GM12878 (cell line): Measurements from ENCODE around the gene GALNT18. TPM values are rescaled to one million over a fixed set of nuclear protein-coding genes. Genes with fewer than 3 reads are reported as not detected.

Experiments
- ATAC-seq: fragments of 200-7000 bp; cut with Tn5 transposase; 3 replicates; pipeline ENCODE4 v1.9.1; 2020; ENCODE audit warnings: mild to moderate bottlenecking, moderate library complexity
- BruUV-seq: library from RNA; stranded (reverse); fragments of 400-500 nt; replicated peaks from 2 replicates; lab custom pipeline; 2021; lab: Mats Ljungman, UMichigan
- CTCF ChIA-PET: fragments of 300-600 bp; sonication (Branson Sonifier 250); formaldehyde crosslinking; extraction: SDS; loops from one replicate; lab custom pipeline; 2021; ENCODE audit warnings: inconsistent platforms; lab: Yijun Ruan, JAX
- POLR2A ChIA-PET: fragments of 350-600 bp; formaldehyde crosslinking; extraction: SDS; loops from one replicate; lab custom pipeline; 2021; ENCODE audit warnings: inconsistent platforms; lab: Charles Lee
- RAD21 ChIA-PET: fragments of 300-600 bp; sonication (Branson Sonifier 250); formaldehyde crosslinking; loops from one replicate; lab custom pipeline; 2023; ENCODE audit warnings: antibody characterized with exemption; ENCODE audit not compliant: unreplicated experiment; lab: Charles Lee
- SMC1A ChIA-PET: fragments of 300-600 bp; sonication (Branson Sonifier 250); formaldehyde crosslinking; loops from one replicate; lab custom pipeline; 2023; ENCODE audit not compliant: unreplicated experiment, uncharacterized antibody; lab: Charles Lee
- DNase-seq: peaks from one replicate; pipeline ENCODE4 v3.0.0-alpha.2; 2011; ENCODE audit warnings: low read depth, low spot score
- FAIRE-seq: peaks from 3 replicates; lab custom pipeline; 2011; peaks lifted over from hg19 to GRCh38; lab: Jason Lieb, UNC
- H2AFZ ChIP-seq: 2 replicates; pipeline ENCODE4 v1.6.0; 2011; ENCODE audit warnings: low read depth, low read length, control low read depth; ENCODE audit not compliant: control insufficient read depth
- H3K27ac ChIP-seq: 2 replicates; pipeline ENCODE4 v1.5.1; 2011; ENCODE audit warnings: control low read depth; ENCODE audit not compliant: control insufficient read depth, insufficient read depth
- H3K27me3 ChIP-seq, 2 experiments: replicated peaks in 1 of 2; 2 replicates each; pipeline versions ENCODE4 v1.6.0 to v1.6.1; 2011; ENCODE audit warnings: low read length in 1 of 2; ENCODE audit not compliant: control insufficient read depth in 2 of 2, insufficient read depth in 2 of 2
- H3K36me3 ChIP-seq, 2 experiments: 2 replicates each; pipeline ENCODE4 v1.5.1; 2011; ENCODE audit warnings: low read length in 1 of 2; ENCODE audit not compliant: control insufficient read depth in 2 of 2, insufficient read depth in 2 of 2
- H3K4me1 ChIP-seq: 2 replicates; pipeline ENCODE4 v1.6.1; 2011; ENCODE audit warnings: mild to moderate bottlenecking, low read length, moderate library complexity, mixed read lengths; ENCODE audit not compliant: control insufficient read depth, insufficient read depth
- H3K4me2 ChIP-seq: 2 replicates; pipeline ENCODE4 v1.6.0; 2011; ENCODE audit warnings: control low read depth; ENCODE audit not compliant: control insufficient read depth, insufficient read depth
- H3K4me3 ChIP-seq: fragments of 200-600 bp; sonication (generic); 2 replicates; pipeline ENCODE4 v1.5.1; 2016
- H3K79me2 ChIP-seq: 2 replicates; pipeline ENCODE4 v1.6.0; 2011; ENCODE audit warnings: low read length; ENCODE audit not compliant: control insufficient read depth, insufficient read depth
- H3K9ac ChIP-seq: 2 replicates; pipeline ENCODE4 v1.8.0; 2011; ENCODE audit warnings: low read length, control low read depth, mixed read lengths; ENCODE audit not compliant: control insufficient read depth, insufficient read depth
- H3K9me3 ChIP-seq: replicated peaks from 3 replicates; pipeline ENCODE4 v1.5.1; 2011; ENCODE audit warnings: mild to moderate bottlenecking, low read length; ENCODE audit not compliant: control insufficient read depth, insufficient read depth
- H4K20me1 ChIP-seq: 2 replicates; pipeline ENCODE4 v1.6.0; 2011; ENCODE audit not compliant: control insufficient read depth, insufficient read depth
- CHD4 ChIP-seq: fragments of 200-600 bp; sonication (generic); IDR thresholded peaks from 2 replicates; pipeline ENCODE4 v1.6.1; 2016; ENCODE audit warnings: mild to moderate bottlenecking
- CUX1 ChIP-seq: IDR thresholded peaks from 2 replicates; pipeline ENCODE4 v1.6.1; 2012; ENCODE audit warnings: improper control_type of control experiment, low read depth, low read length; ENCODE audit not compliant: insufficient replicate concordance
- FOXK2 ChIP-seq: fragments of 450-650 bp; IDR thresholded peaks from 2 replicates; pipeline ENCODE4 v1.6.1; 2017; ENCODE audit warnings: mild to moderate bottlenecking, moderate library complexity
- JUND ChIP-seq: IDR thresholded peaks from 2 replicates; pipeline ENCODE4 v1.6.1; 2012; ENCODE audit warnings: low read depth, mild to moderate bottlenecking, low read length, improper control_type of control experiment, moderate library complexity
- MXI1 ChIP-seq: fragments of 150-350 bp; IDR thresholded peaks from 2 replicates; pipeline ENCODE4 v1.6.1; 2011; ENCODE audit warnings: low read depth, mild to moderate bottlenecking, inconsistent platforms, low read length, improper control_type of control experiment
- NFYB ChIP-seq: IDR thresholded peaks from 2 replicates; pipeline ENCODE4 v1.6.1; 2011; ENCODE audit warnings: low read depth, mild to moderate bottlenecking, low read length, improper control_type of control experiment, moderate library complexity; ENCODE audit not compliant: insufficient read depth
- PML ChIP-seq: IDR thresholded peaks from 2 replicates; pipeline ENCODE4 v1.6.1; 2012; ENCODE audit warnings: low read length, inconsistent platforms
- POLR2AphosphoS5 ChIP-seq: IDR thresholded peaks from 2 replicates; pipeline ENCODE4 v1.6.1; 2011; ENCODE audit warnings: mild to moderate bottlenecking, low read length, inconsistent platforms
- SPI1 ChIP-seq: IDR thresholded peaks from 2 replicates; pipeline ENCODE4 v1.6.1; 2011; ENCODE audit warnings: low read depth, mild to moderate bottlenecking, low read length, moderate library complexity, borderline replicate concordance; ENCODE audit not compliant: insufficient read depth
- SRF ChIP-seq, 2 experiments: IDR thresholded peaks; 2 replicates each; pipeline ENCODE4 v1.6.1; 2011; ENCODE audit warnings: low read depth in 2 of 2, low read length in 2 of 2, mild to moderate bottlenecking in 1 of 2, moderate library complexity in 1 of 2
- ZNF217 ChIP-seq: fragments of 450-650 bp; IDR thresholded peaks from 2 replicates; pipeline ENCODE4 v1.6.1; 2017; ENCODE audit warnings: antibody characterized with exemption, mild to moderate bottlenecking
- ZNF24 ChIP-seq: fragments of 450-650 bp; IDR thresholded peaks from 2 replicates; pipeline ENCODE4 v1.6.1; 2017; ENCODE audit warnings: antibody characterized with exemption, mild to moderate bottlenecking
- ZNF622 ChIP-seq: fragments of 450-650 bp; IDR thresholded peaks from 2 replicates; pipeline ENCODE4 v1.6.1; 2017; ENCODE audit warnings: mild to moderate bottlenecking, inconsistent platforms
- ZNF687 ChIP-seq: fragments of 450-650 bp; IDR thresholded peaks from 2 replicates; pipeline ENCODE4 v1.6.1; 2017; ENCODE audit warnings: mild to moderate bottlenecking, moderate library complexity
- WGBS: methylation state at CpG from one replicate; pipeline ENCODE4 v1.1.6; 2016; ENCODE audit warnings: low lambda C conversion rate; ENCODE audit not compliant: insufficient replicate concordance, insufficient coverage; ENCODE audit errors: missing lambda C conversion rate; 5-methylcytosine and 5-hydroxymethylcytosine counted together
- in situ Hi-C: fragments of 300-500 bp; cut with MboI; formaldehyde crosslinking; loops from 9 replicates; pipeline ENCODE4 v1.14.3; 2018; ENCODE audit warnings: mixed read lengths
- intact Hi-C: fragments of 100-400 bp; cut with micrococcal nuclease; formaldehyde crosslinking; loops from one replicate; pipeline ENCODE4 v1.14.2; 2022; ENCODE audit not compliant: unreplicated experiment
- polyA plus RNA-seq, 11 experiments: library from polyadenylated mRNA; depleted of rRNA in 4 of 11; unstranded in 6 of 11; stranded (reverse) in 5 of 11; fragments of >200 nt; fragmentation: Nextera tagmentation in 4 of 11; fragmentation: Illumina TruSeq in 1 of 11; extraction: Ambion mirVana in 4 of 11; extraction: Trizol in 1 of 11; gene quantifications; 1 replicate in 1 of 11; 2 replicates in 10 of 11; pipeline versions ENCODE4 v1.2.1 to v1.2.3, GENCODE V29; 2011 to 2016; ENCODE audit warnings: inconsistent platforms in 2 of 11, missing spikeins in 2 of 11, low read depth in 1 of 11
- total RNA-seq, 4 experiments: library from RNA; depleted of rRNA in 3 of 4; stranded (reverse); fragments of >200 nt in 3 of 4; fragmentation: Illumina TruSeq in 1 of 4; extraction: Trizol in 1 of 4; gene quantifications; 2 replicates each; pipeline versions ENCODE4 v1.2.1 to v1.2.3, GENCODE V29; 2013 to 2021
- TF ChIP-seq, protein P1 (sequence below): fragments of 450-650 bp; IDR thresholded peaks from 2 replicates; pipeline ENCODE4 v1.6.1; 2017; ENCODE audit warnings: borderline replicate concordance

The GALNT18 gene
- total and polyA plus RNA-seq, 10 of the 15 experiments (the other 5 are each of a cell fraction or from before 2014, with no cell fraction given) = 1.2 to 14.2 (median 6.3) TPM

- intact Hi-C loops = no loop called here
- Histone ChIP-seq H4K20me1 (peaks cover 6% of the 10 kb centered on the region; the same call in 1 of the 2 replicates), H2AFZ (no peak overlapping the region), H3K4me1 (peaks cover 8% of the 10 kb centered on the region; the same call in 1 of the 2 replicates), H3K9ac (no peak overlapping the region), H3K36me3 (no peaks in the 10 kb centered on the region), H3K79me2 (peaks cover 2% of the 10 kb centered on the region; the same call in 1 of the 2 replicates), H3K27ac (no peak overlapping the region), H3K4me3 (no peak overlapping the region), H3K4me2 (no peak overlapping the region), H3K27me3 (no peaks in the 10 kb centered on the region), H3K9me3 (no peaks in the 10 kb centered on the region)
- no TSS peak for BruUV-seq
- ChIA-PET SMC1A (interaction anchor here (1.0 kb wide), 1 partner anchor 16 kb away, joined by 4 read pairs; no protein-coding TSS in a partner anchor), POLR2A (no interaction called here), CTCF (no interaction called here), RAD21 (no interaction called here)
- no peak for FAIRE-seq
- ATAC-seq = no peak
- in situ Hi-C loops = no loop called here
- WGBS = 71% methylated on average over 1 of the region's 1 CpG
- no peak for DNase-seq
- TF ChIP-seq ZNF622 = no peak
- TF ChIP-seq ZNF217 = no peak
- TF ChIP-seq SRF (IDR thresholded peaks at IDR 0.05; ENCODE audit: low read depth in 2 of 2, low read length in 2 of 2) = no peak
- TF ChIP-seq MXI1 = no peak
- TF ChIP-seq, protein P1, sequence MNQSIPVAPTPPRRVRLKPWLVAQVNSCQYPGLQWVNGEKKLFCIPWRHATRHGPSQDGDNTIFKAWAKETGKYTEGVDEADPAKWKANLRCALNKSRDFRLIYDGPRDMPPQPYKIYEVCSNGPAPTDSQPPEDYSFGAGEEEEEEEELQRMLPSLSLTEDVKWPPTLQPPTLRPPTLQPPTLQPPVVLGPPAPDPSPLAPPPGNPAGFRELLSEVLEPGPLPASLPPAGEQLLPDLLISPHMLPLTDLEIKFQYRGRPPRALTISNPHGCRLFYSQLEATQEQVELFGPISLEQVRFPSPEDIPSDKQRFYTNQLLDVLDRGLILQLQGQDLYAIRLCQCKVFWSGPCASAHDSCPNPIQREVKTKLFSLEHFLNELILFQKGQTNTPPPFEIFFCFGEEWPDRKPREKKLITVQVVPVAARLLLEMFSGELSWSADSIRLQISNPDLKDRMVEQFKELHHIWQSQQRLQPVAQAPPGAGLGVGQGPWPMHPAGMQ = no peak
- no peak for TF ChIP-seq ZNF24
- no peak for TF ChIP-seq POLR2AphosphoS5
- TF ChIP-seq NFYB = no peak
- TF ChIP-seq SPI1 = no peak
- TF ChIP-seq JUND = no peak
- TF ChIP-seq CUX1 = no peak
- no peak for TF ChIP-seq FOXK2
- no peak for TF ChIP-seq PML
- TF ChIP-seq CHD4 = no peak
- no peak for TF ChIP-seq ZNF687
Measured at GRCh38 chr11:11584937-11585336, 36.9 kb downstream of the GALNT18 start.
